Kasumi-1 (cell line): Measurements from ENCODE around the gene LDHAL6B.

Experiments
- DNase-seq, 2 experiments: peaks; one replicate each; lab custom pipeline; 2025; lab: John Stamatoyannopoulos, UW

LDHAL6B gene

DNA sequence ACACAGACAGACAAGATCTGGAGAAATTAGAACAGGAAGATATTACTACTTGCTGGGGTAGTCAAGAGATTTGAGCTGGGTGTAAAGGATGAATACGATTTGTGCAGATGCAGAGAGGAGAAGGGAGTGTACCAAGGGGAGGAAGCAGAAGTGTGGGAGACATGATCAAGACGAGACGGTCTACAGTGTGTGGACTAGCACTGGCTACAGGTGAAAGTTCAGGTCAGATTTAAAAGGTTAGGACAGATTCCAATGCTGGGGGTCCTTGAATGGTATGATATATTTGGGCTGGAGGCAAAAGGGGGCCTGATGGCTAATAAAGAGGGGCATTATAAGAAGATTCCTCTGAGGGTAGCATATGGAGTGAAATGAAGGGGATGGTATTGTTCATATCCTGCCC, 12.1 kb downstream of the LDHAL6B start:
- no peak for DNase-seq

DNA sequence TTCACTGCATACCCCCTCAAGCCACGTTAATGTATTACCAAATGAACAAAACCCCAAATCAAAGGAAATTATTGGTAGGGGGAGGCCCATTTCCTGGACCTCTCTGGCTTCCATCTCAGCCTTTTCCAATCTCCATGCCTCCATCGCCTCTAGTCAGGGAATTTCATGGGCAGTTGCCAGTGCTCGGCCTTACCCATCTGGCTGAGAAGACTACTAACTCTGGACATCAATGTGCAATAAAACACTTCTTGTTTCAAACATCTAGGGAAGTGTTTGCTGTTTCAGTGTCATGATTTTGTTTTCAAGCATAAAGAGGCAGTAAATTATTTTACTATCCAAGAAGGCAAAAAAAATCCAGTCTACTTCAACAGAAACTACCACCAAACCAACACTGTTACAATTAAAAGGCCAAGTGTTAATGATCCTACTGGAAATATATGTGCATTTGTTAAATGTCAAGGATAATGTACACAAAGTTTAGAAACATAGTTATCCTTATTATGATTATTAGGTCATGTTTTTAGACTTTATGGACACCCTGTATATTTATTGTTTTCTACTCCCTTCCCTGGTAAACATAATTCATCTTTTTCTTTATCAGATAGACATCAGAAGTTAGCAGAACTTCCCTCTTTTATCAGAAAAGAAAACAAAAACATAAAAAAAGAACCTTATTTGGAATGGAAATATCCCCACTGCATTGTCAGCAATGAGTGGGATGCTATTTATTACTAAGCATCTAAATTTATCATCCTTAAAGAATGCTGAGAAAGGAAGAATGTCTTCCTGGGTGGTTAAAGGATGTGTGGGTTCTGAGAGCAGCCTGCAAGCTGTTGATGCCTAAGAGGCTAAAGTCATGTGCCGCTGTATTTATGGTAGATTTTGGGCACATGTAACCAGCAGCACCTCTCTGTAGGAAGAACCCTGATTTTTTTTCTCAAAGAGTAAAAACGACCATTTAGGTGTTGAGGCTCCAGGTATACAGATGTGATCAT, 15.2 kb downstream of the LDHAL6B start:
- DNase-seq: no peak

GRCh38 chr15:59222906-59223550, 16.4 kb downstream of the LDHAL6B start:
- no peak for DNase-seq

GRCh38 chr15:59223736-59224135, 17.1 kb downstream of the LDHAL6B start:
- no peak for DNase-seq

DNA sequence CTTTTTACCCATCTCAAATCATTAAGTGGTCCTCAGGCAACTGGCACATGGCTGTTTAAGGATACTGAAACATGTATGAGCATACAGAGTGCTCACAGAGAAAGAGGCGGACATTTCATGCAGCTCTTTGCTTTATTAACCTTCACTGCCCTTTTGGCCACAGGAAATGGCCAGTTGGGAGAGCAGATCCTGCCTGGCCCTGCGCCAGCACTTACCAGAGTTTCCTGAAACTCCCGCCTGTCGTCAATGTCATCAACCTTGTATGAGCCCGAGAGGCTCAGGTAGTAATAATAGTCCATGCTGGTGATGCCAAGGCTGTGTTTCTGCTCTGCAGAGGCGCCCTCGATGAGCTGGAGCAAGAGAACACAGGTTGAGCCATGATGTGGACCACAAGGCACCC, 17.8 kb downstream of the LDHAL6B start:
- DNase-seq: no peak

- no peak for DNase-seq
Measured at GRCh38 chr15:59227021-59227420, 20.4 kb downstream of the LDHAL6B start.

- DNase-seq: no peak
Measured at GRCh38 chr15:59229015-59229414, 22.4 kb downstream of the LDHAL6B start.

- no peak for DNase-seq
Measured at GRCh38 chr15:59229453-59229852, 22.8 kb downstream of the LDHAL6B start.

DNA sequence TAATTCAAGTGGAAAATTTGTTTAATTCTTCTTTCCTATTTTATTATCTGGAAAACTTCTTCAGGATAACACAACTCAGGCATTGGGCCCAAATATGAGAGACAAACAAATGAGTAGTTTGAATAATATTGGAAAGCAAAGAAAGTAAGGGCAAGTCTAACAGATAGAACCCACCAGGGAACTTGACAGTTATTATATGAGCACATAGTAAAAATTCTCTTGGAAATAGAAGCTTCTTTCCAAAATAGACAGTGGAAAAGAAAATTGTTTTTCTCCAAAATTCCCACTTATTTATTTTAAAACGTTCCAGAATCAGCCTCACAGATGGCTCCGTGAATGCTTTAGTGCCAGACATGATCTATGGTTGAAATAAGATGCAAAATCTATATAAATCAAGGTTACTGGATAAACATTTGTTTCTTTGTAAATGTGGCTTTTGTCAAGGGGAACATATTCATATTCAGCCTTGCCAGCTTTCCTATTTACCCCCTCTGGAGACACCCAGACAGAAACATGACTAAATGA, 23.9 kb downstream of the LDHAL6B start:
- no peak for DNase-seq

- DNase-seq: no peak
Measured at GRCh38 chr15:59232476-59232875, 25.8 kb downstream of the LDHAL6B start.

DNA sequence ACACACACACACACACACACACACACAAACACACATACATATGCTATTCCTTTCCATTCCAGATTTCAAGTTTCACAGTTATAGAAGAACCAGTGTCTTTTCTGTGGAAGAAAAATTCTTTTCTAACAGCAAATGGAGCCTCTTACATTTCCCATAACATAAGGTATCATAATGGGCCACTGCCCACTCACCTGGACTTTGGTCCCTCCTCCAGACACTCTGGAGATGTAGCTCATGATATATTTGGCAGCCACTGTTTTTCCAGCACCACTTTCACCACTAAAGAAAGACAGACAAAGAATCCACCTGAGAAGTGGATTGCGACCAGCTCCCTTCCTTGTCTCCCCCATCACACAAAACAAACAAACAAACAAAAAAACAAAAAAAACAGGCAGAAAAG, 29.8 kb downstream of the LDHAL6B start:
- DNase-seq: no peak

GRCh38 chr15:59237119-59237855, 30.6 kb downstream of the LDHAL6B start:
- DNase-seq: peak; percentile 16 to 25

DNA sequence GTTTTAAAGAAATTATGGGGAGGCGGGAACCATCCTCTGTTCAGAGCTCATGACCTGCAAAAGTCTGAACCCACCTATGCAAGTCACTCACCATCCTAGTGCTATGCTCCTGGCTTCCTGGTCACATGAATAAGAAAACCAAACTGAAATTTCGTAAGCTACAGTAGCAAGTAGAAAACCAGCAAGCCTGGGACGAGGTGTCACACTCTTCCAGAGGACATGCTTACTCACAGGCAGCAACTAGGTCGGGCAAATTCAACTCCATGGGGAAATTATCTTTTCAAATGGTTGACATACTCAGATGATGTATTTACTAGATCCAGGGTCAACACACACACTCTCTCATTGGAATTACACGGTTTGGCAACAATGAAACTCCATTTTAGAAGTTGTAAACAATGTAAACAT, 31.3 kb downstream of the LDHAL6B start:
- no peak for DNase-seq

GRCh38 chr15:59240036-59240435, 33.4 kb downstream of the LDHAL6B start:
- no peak for DNase-seq

- no peak for DNase-seq
Measured at GRCh38 chr15:59242649-59243048, 36.0 kb downstream of the LDHAL6B start.

GRCh38 chr15:59243622-59244021, 37.0 kb downstream of the LDHAL6B start:
- no peak for DNase-seq

DNA sequence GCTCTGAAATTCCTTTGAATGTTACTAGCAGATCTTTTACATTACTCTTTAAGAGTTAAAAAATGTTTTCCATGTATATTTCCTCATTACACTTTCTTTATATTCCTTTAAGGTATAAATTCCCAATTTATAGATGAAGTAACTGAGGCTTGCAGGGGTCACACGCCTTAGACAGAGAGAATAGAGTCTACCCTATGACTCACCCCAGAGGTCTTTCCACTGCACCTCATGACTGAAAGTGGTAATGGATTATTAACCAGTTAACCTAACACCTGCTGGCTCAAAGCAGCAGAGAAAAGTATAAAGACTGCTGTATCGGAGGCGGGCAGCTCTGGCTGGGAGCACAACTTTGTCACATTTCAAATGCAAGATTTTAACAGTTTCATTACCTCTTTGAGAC, 37.7 kb downstream of the LDHAL6B start:
- no peak for DNase-seq

- no peak for DNase-seq
Measured at GRCh38 chr15:59245559-59245958, 38.9 kb downstream of the LDHAL6B start.

DNA sequence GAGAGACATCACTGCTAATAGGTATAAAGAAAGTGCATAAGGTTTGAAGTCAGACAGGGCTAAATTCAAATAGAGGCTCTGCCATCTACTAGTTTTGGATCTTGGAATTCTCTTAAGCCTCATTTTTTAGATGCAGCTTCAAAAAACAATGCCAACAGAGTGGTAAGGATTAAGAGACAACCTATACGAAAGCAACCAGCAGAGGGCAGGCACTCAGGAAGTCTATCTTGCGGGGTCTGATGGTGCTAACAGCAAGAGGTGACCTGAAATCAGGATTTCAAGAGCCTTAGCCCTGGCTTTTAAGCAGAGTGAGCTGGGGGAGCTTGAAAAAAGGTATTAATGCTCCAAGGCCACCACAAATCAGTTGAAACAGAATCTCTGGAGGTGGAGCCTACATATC, 40.7 kb downstream of the LDHAL6B start:
- peak; percentile 55 to 73 for DNase-seq

DNA sequence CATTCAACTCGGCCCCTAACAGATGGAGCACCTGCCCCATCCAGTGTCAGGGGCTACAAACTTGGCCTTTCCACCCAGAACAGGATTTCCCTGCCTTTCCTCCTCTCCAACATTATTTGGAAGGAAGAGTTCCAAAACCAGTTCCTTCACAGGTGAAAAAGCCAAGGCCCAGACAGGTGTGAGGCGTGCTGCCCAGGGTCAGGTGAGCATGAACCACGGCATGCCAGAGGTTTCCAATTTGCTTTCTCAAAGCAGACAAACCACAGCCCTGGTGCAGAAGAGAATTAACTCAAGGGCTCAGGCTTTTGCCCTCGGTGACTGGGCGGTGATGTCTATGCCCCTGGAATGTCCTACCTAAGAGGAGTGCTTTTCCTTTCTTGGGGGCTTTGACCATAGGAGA, 43.2 kb downstream of the LDHAL6B start:
- no peak for DNase-seq

DNA sequence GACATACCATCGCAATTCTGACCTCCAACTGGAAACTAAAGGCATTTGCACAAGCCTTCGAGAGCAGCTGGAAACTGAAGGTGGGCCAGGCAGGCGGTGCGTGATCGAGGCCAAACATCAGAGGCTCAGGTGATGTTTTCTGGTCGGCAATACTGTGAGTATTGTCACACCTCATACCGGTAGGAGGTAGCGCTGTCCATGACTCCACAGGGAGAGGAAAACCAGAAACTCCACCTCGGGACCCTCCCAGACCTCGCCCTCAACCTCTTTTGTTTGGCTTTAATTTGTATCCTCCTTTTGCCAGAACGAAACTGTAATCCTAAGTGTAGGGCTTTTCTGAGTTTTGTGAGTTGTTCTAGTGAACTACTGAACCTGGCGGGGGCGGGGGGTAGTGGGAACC, 43.6 kb downstream of the LDHAL6B start:
- no peak for DNase-seq
